Upper lobe of left lung (tissue), 4 donors: ENCODE results near the gene DSG2.

Experiments used
- EP300 ChIP-seq, 4 donors: sonication (generic); formaldehyde crosslinking; IDR thresholded peaks; one replicate each; pipeline ENCODE4 v1.5.1; 2017; ENCODE audit warnings: antibody characterized with exemption in 4 of 4, control low read depth in 2 of 4
- TF ChIP-seq, protein P1 (sequence below), 6 experiments: fragments of 450-650 bp in 4 of 6; fragments of 200-600 bp in 2 of 6; sonication (generic) in 2 of 6; IDR thresholded peaks; one replicate each; pipeline ENCODE4 v1.5.1; 2016 to 2019; ENCODE audit warnings: antibody characterized with exemption in 6 of 6

DNA sequence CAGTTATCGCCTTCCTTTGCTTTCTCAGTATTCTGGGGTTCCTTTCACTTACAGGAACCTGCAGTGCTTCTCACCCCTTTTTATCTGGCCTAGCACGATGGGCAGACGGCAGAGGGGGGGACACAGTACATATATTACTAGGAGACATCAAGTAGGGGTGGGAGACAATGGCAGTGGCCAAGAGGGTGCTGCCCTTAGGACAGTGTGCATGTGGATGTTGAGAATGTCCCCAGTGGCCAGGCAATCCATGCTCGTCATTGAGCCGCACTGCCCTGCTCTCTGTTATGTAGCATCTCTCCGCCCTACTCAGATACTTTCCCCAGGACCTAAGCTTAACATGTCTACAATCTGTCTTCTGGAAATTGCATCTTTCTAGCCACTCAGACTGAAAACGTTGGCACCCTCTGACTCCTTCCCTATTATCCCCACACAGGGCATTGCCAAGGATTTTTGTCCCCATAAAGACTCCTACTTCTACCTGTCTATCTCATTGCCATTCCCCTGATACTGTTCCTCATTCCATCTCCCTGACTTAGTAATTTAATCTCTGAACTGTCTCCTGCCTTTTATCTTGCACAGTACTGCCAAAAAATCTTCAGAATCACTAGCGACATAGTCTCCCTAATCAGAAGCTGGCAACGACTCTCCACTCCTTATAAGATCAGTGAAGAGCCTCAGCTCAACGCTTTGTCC lies 6.6 kb downstream of the DSG2 start:
- TF ChIP-seq, protein P1, sequence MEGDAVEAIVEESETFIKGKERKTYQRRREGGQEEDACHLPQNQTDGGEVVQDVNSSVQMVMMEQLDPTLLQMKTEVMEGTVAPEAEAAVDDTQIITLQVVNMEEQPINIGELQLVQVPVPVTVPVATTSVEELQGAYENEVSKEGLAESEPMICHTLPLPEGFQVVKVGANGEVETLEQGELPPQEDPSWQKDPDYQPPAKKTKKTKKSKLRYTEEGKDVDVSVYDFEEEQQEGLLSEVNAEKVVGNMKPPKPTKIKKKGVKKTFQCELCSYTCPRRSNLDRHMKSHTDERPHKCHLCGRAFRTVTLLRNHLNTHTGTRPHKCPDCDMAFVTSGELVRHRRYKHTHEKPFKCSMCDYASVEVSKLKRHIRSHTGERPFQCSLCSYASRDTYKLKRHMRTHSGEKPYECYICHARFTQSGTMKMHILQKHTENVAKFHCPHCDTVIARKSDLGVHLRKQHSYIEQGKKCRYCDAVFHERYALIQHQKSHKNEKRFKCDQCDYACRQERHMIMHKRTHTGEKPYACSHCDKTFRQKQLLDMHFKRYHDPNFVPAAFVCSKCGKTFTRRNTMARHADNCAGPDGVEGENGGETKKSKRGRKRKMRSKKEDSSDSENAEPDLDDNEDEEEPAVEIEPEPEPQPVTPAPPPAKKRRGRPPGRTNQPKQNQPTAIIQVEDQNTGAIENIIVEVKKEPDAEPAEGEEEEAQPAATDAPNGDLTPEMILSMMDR (IDR thresholded peaks at IDR 0.05) = no peak
- TF ChIP-seq EP300 (IDR thresholded peaks at IDR 0.05) = no peak
